ENCODE results near the gene HS6ST1.

DNA sequence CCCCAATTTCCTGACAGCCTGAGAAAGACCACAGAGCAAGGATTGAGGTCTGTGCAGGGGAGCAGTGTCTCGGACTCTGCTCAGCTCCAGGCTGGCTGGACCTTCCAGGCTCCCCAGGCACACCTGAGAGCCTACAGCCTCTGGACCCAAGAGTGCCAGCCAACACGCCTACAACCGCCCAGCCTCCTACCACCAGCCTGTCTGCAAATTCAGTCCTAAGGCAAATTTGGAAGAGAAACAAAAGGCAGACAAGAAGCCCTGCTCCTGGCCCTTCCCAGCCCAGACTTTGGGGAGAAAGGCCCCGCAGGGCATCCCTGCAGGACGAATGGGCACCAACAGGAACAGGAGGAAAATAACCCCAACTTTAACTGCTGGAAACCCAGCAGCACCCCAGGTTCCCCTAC is 1.9 kb downstream of the HS6ST1 start:
- TF ChIP-seq, protein P1, sequence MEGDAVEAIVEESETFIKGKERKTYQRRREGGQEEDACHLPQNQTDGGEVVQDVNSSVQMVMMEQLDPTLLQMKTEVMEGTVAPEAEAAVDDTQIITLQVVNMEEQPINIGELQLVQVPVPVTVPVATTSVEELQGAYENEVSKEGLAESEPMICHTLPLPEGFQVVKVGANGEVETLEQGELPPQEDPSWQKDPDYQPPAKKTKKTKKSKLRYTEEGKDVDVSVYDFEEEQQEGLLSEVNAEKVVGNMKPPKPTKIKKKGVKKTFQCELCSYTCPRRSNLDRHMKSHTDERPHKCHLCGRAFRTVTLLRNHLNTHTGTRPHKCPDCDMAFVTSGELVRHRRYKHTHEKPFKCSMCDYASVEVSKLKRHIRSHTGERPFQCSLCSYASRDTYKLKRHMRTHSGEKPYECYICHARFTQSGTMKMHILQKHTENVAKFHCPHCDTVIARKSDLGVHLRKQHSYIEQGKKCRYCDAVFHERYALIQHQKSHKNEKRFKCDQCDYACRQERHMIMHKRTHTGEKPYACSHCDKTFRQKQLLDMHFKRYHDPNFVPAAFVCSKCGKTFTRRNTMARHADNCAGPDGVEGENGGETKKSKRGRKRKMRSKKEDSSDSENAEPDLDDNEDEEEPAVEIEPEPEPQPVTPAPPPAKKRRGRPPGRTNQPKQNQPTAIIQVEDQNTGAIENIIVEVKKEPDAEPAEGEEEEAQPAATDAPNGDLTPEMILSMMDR (IDR thresholded peaks at IDR 0.05; ENCODE audit: borderline replicate concordance, extremely low read depth, low read length, poor library complexity, severe bottlenecking) = no peak
- TF ChIP-seq EZH2 (IDR thresholded peaks at IDR 0.05; ENCODE audit: borderline replicate concordance, low read depth, low read length, severe bottlenecking) = no peak
